ENCODE results near the gene FN1. TPM values are rescaled to one million over a fixed set of nuclear protein-coding genes. Genes with fewer than 3 reads are reported as not detected.

Gene FN1
- total RNA-seq, 1 donor from 2014 or later = 962 TPM

DNA sequence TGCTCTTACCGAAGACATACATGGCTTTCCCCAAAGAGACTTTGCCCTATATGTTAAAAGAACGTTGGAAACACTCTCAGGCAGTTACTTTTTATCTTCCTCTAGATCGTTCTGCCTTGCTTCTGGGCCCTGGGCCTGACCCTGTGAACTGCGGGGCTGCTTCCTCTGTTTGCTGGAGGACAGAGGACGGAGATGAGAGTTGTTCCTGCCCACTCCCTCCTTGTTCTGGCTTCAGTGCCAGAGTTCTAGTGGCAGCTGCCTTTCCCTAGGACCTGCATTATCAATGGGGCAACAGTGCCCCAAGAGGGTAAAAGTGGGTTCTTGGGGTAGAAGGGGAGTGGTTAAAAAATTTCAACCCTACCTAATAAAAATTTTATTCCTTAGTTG lies 6.5 kb upstream of the FN1 start:
- no peak for DNase-seq (ENCODE audit: low read depth)
- TF ChIP-seq, protein P1, sequence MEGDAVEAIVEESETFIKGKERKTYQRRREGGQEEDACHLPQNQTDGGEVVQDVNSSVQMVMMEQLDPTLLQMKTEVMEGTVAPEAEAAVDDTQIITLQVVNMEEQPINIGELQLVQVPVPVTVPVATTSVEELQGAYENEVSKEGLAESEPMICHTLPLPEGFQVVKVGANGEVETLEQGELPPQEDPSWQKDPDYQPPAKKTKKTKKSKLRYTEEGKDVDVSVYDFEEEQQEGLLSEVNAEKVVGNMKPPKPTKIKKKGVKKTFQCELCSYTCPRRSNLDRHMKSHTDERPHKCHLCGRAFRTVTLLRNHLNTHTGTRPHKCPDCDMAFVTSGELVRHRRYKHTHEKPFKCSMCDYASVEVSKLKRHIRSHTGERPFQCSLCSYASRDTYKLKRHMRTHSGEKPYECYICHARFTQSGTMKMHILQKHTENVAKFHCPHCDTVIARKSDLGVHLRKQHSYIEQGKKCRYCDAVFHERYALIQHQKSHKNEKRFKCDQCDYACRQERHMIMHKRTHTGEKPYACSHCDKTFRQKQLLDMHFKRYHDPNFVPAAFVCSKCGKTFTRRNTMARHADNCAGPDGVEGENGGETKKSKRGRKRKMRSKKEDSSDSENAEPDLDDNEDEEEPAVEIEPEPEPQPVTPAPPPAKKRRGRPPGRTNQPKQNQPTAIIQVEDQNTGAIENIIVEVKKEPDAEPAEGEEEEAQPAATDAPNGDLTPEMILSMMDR (conservative IDR thresholded peaks at IDR 0.05; ENCODE audit: low read depth, low read length) = no peak
- no peak overlapping the region for H3K4me3 ChIP-seq (ENCODE audit: low read depth, low read length)

DNA sequence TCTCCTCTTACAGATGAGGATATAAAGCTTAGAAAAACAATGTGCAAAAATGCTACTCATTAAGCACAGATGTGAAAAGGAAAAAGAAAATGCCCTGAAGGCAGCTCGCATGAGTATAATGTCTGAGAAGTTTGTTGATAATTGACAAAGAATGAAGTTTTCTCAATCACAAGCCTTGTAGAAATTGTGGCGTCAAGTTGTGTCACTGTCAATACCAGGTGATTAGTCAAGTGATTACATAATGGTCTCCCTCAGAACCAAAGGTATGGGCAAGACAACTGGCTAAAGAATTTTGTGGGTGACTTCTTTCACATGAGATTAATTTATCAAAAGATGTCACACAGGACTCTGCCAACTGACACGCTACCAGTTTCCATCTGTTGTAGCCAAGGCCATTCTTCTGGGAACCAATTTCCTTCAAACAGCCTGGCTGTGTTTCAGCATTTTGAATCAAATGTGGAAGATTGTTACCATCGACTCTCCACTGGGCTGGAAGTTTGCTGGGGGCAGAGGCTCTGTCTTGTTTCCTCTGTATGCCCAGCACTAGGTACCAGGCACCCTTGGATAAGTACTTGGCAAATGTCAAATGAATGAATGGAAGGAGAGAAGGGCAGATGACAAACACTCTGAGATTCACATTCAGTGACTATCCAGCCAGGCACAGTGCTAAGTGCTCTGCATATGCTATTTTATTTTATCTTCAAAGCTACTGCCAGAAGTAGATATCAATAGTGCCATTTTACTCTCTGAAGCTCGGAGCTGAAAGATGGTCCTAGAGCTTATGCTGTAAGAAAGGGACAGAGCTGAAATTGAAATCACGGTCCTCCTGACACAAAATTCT lies 5.9 kb upstream of the FN1 start:
- H3K4me3 ChIP-seq (ENCODE audit: low read depth, low read length) = no peak overlapping the region
- TF ChIP-seq, protein P1 (conservative IDR thresholded peaks at IDR 0.05; ENCODE audit: low read depth, low read length) = no peak
- peak; percentile 50 for DNase-seq (ENCODE audit: low read depth)

DNA sequence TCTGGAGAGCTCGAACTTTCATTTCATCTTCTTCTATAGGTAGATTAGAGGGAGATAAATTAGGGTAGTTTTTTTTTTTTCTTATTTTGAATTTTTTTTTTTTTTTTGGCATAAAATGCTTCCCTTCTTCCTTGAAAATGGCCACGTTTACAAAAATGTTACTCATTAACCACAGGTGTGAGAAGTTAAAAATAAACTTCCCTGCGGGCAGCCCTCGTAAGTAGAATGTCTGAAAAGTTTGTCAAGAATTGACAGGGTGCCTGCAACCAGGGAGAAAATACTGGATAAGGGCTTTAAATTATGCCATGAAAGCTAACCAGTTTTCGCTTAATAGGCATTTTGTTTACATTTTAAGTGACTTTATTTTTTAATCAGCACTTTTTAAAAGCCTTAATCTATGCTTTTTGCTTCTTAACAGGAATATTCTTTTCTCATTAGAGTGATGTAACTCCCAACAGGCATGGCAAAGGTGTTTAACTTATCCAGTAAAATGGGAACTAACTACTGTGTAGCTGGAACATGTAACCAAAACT lies 4.2 kb upstream of the FN1 start:
- TF ChIP-seq, protein P1 (conservative IDR thresholded peaks at IDR 0.05; ENCODE audit: low read depth, low read length) = no peak
- DNase-seq (ENCODE audit: low read depth) = no peak
- H3K4me3 ChIP-seq (ENCODE audit: low read depth, low read length) = no peak overlapping the region

DNA sequence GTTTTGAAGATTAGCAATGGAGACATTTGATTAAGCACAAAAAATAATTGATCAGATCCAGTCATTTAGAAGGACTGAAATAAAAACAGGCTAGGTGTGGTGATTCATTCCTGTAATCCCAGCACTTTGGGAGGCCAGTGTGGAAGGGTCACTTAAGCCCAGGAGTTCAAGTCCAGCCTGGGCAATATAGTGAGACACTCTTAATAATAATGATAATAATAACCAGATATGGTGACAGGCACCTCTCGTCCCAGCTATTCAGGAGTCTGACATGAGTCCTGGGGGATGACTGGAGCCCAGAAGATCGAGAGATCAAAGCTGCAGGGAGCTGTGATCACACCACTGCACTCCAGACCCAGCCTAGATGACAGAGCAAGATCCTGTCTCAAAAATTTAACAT lies 3.5 kb upstream of the FN1 start:
- TF ChIP-seq, protein P1 (conservative IDR thresholded peaks at IDR 0.05; ENCODE audit: low read depth, low read length) = no peak
- DNase-seq (ENCODE audit: low read depth) = no peak
- no peak overlapping the region for H3K4me3 ChIP-seq (ENCODE audit: low read depth, low read length)

DNA sequence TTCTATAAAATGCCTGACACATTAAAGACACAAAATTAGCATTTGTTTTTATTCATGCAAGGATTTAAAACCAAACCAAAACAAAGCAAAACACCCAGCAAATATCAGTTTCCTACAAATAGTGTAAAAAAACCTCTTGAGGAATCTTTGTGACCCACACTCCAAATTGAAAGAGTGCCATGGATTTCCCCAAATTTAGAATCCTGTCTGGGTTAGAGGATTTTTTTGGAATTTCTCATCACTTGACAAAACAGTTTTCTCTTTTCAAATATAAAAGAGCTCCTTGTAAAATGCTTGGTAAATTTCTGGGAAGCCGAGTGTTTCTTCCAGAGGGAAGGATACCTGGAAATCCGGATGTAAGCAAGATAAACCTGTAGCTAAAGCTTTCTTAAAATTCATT lies 1.7 kb upstream of the FN1 start:
- no peak for DNase-seq (ENCODE audit: low read depth)
- TF ChIP-seq, protein P1 (conservative IDR thresholded peaks at IDR 0.05; ENCODE audit: low read depth, low read length) = no peak
- H3K4me3 ChIP-seq (ENCODE audit: low read depth, low read length) = peak overlapping the region; percentile 70

DNA sequence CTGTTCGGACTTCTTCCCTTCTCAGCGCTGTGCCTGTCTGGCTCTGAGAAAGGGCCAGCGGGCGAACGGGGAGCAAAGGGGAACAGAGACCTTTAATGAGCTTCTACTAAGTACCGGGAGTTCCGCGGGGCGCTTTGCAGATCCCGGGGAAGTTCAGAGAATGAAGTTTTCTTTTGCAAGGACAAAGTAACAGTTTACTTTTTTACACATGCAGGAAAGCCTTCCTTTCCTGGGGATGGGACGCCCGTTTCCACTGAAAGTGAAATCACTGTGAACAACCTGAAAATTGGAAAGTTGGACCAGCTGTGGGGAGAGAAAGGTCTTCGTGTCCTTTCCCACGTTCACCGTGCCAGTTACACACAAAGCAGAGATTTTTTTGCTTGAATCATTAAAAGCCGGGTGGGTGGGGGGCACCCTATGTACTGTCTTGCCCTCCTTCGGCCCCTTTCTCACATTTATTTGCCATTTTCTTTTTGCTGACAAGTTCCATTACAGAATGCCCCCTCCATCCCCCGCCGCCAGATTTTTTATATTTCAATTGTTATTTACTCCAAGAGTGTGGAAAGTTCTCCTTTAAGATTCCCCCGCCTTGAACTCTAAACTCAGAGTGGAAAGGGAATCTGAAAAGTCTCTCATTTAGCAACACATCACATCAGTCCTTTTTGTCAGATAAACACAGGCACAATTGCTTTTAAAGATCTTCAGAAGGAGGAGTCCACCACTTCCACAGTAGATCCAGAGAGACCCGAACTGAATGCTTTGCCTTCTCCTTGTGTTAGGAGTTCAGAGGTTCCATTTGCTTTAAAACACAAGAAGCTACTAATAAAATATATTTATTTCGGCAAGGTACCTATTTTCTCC lies 1.1 kb upstream of the FN1 start:
- TF ChIP-seq, protein P1 (conservative IDR thresholded peaks at IDR 0.05; ENCODE audit: low read depth, low read length) = no peak
- H3K4me3 ChIP-seq (ENCODE audit: low read depth, low read length) = peak overlapping the region; percentile 70
- DNase-seq (ENCODE audit: low read depth) = no peak
